HEK293 (cell line): ENCODE results near the gene NOL9.

Experiments used
- TF ChIP-seq, protein P1 (sequence below): IDR thresholded peaks from 2 replicates; pipeline ENCODE4 v1.6.1; 2011; ENCODE audit warnings: mild to moderate bottlenecking, low read depth, low read length, borderline replicate concordance
- TF ChIP-seq, protein P2 (sequence below): fragments of 450-650 bp; formaldehyde crosslinking; IDR thresholded peaks from 2 replicates; pipeline ENCODE4 v1.5.1; 2016; ENCODE audit warnings: missing biosample characterization, missing genetic modification characterization
- TF ChIP-seq, protein P3 (sequence below): fragments of 450-650 bp; formaldehyde crosslinking; IDR thresholded peaks from 2 replicates; pipeline ENCODE4 v1.5.1; 2016; ENCODE audit warnings: missing biosample characterization, missing genetic modification characterization

DNA sequence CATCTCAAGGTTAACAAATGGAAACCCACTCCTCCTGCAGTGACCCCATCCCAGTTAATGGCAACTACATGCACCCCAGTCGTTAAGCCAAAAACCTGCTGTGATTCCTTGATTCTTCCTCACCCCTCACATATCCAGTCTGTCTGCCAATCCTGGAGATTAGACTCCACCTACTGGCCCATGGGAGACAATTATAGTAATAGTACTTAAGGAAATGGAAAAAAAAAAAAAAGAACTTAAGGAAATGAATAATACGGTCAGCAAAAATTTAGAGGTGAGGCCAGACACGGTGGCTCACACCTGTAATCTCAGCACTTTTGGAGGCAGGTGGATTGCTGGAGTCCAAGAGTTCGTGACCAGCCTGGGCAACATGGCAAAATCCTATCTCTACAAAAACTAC lies 7.0 kb downstream of the NOL9 start:
- TF ChIP-seq, protein P1, sequence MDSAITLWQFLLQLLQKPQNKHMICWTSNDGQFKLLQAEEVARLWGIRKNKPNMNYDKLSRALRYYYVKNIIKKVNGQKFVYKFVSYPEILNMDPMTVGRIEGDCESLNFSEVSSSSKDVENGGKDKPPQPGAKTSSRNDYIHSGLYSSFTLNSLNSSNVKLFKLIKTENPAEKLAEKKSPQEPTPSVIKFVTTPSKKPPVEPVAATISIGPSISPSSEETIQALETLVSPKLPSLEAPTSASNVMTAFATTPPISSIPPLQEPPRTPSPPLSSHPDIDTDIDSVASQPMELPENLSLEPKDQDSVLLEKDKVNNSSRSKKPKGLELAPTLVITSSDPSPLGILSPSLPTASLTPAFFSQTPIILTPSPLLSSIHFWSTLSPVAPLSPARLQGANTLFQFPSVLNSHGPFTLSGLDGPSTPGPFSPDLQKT = no peak
- TF ChIP-seq, protein P2, sequence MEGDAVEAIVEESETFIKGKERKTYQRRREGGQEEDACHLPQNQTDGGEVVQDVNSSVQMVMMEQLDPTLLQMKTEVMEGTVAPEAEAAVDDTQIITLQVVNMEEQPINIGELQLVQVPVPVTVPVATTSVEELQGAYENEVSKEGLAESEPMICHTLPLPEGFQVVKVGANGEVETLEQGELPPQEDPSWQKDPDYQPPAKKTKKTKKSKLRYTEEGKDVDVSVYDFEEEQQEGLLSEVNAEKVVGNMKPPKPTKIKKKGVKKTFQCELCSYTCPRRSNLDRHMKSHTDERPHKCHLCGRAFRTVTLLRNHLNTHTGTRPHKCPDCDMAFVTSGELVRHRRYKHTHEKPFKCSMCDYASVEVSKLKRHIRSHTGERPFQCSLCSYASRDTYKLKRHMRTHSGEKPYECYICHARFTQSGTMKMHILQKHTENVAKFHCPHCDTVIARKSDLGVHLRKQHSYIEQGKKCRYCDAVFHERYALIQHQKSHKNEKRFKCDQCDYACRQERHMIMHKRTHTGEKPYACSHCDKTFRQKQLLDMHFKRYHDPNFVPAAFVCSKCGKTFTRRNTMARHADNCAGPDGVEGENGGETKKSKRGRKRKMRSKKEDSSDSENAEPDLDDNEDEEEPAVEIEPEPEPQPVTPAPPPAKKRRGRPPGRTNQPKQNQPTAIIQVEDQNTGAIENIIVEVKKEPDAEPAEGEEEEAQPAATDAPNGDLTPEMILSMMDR (tag by site-specific recombination) = peak; percentile 42; the same call in 1 of the 2 replicates
- TF ChIP-seq, protein P3, sequence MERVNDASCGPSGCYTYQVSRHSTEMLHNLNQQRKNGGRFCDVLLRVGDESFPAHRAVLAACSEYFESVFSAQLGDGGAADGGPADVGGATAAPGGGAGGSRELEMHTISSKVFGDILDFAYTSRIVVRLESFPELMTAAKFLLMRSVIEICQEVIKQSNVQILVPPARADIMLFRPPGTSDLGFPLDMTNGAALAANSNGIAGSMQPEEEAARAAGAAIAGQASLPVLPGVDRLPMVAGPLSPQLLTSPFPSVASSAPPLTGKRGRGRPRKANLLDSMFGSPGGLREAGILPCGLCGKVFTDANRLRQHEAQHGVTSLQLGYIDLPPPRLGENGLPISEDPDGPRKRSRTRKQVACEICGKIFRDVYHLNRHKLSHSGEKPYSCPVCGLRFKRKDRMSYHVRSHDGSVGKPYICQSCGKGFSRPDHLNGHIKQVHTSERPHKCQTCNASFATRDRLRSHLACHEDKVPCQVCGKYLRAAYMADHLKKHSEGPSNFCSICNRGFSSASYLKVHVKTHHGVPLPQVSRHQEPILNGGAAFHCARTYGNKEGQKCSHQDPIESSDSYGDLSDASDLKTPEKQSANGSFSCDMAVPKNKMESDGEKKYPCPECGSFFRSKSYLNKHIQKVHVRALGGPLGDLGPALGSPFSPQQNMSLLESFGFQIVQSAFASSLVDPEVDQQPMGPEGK = no peak
